H1 (cell line): ENCODE data around the gene GALNTL6. TPM values are rescaled to one million over a fixed set of nuclear protein-coding genes. Genes with fewer than 3 reads are reported as not detected.
"Not testable (repeated sequence)": the region's sequence is repeated elsewhere in the genome, so short reads cannot be mapped to it uniquely, and the experiment has no call there.

ENCODE experiments used
- CTCF ChIA-PET: fragments of 300-600 bp; sonication (Branson Sonifier 250); formaldehyde crosslinking; loops from one replicate; lab custom pipeline; 2021; ENCODE audit not compliant: partially characterized antibody; lab: Charles Lee
- POLR2A ChIA-PET: fragments of 300-600 bp; sonication (Branson Sonifier 250); formaldehyde crosslinking; loops from one replicate; lab custom pipeline; 2021; ENCODE audit warnings: inconsistent platforms; ENCODE audit not compliant: partially characterized antibody; lab: Charles Lee
- DNase-seq, 2 experiments: peaks; one replicate each; pipeline versions ENCODE4 v3.0.0 to v3.0.0-alpha.2; 2010 to 2022; ENCODE audit warnings: low spot score in 2 of 2, low read depth in 1 of 2, mixed read lengths in 1 of 2
- FAIRE-seq: peaks from 2 replicates; lab custom pipeline; 2011; peaks lifted over from hg19 to GRCh38; lab: Jason Lieb, UNC
- H2AFZ ChIP-seq: 2 replicates; pipeline ENCODE4 v1.8.1; 2012; ENCODE audit warnings: low read length, inconsistent platforms
- H2AK5ac ChIP-seq: 2 replicates; pipeline ENCODE4 v1.6.1; 2013; ENCODE audit warnings: low read depth, low read length
- H2BK120ac ChIP-seq: replicated peaks from 2 replicates; pipeline ENCODE3; 2013; ENCODE audit warnings: low read depth, low read length, inconsistent platforms
- H2BK12ac ChIP-seq: 2 replicates; pipeline ENCODE4 v1.6.1; 2013; ENCODE audit warnings: low read depth, low read length
- H2BK15ac ChIP-seq: 2 replicates; pipeline ENCODE4 v1.6.1; 2013; ENCODE audit warnings: low read length
- H2BK20ac ChIP-seq: 2 replicates; pipeline ENCODE4 v1.6.1; 2013; ENCODE audit warnings: low read length
- H2BK5ac ChIP-seq: 2 replicates; pipeline ENCODE4 v1.6.1; 2013; ENCODE audit warnings: low read depth, low read length
- H3K14ac ChIP-seq: 2 replicates; pipeline ENCODE4 v1.6.1; 2013; ENCODE audit warnings: inconsistent platforms; ENCODE audit not compliant: insufficient read length
- H3K18ac ChIP-seq: 2 replicates; pipeline ENCODE4 v1.6.1; 2013; ENCODE audit warnings: low read length; ENCODE audit errors: extremely low read depth
- H3K23ac ChIP-seq: 2 replicates; pipeline ENCODE4 v1.6.1; 2013; ENCODE audit warnings: inconsistent platforms; ENCODE audit not compliant: insufficient read length
- H3K23me2 ChIP-seq: 2 replicates; pipeline ENCODE4 v1.6.1; 2013; ENCODE audit warnings: low read depth, low read length
- H3K27ac ChIP-seq: 2 replicates; pipeline ENCODE4 v1.6.1; 2011; ENCODE audit warnings: low read depth, low read length, inconsistent platforms
- H3K27me3 ChIP-seq, 4 experiments: replicated peaks in 1 of 4; 1 replicate in 1 of 4; 2 replicates in 3 of 4; pipeline versions ENCODE4 v1.6.1 to v1.8.1; 2011 to 2013; ENCODE audit warnings: low read length in 3 of 4, mild to moderate bottlenecking in 3 of 4, inconsistent platforms in 2 of 4, mixed read lengths in 2 of 4, moderate library complexity in 1 of 4; ENCODE audit not compliant: control insufficient read depth in 3 of 4, insufficient read depth in 3 of 4; ENCODE audit errors: extremely low read depth in 1 of 4
- H3K36me3 ChIP-seq, 4 experiments: 2 replicates each; pipeline versions ENCODE4 v1.6.1 to v1.8.1; 2011 to 2013; ENCODE audit warnings: mild to moderate bottlenecking in 4 of 4, low read length in 3 of 4, moderate library complexity in 2 of 4, control low read depth in 1 of 4, inconsistent platforms in 1 of 4; ENCODE audit not compliant: insufficient read depth in 4 of 4, control insufficient read depth in 2 of 4
- H3K4ac ChIP-seq: replicated peaks from 2 replicates; pipeline ENCODE3; 2013; ENCODE audit warnings: low read length, low read depth, mixed read lengths, inconsistent platforms; ENCODE audit not compliant: insufficient read length
- H3K4me1 ChIP-seq, 4 experiments: replicated peaks in 1 of 4; 1 replicate in 1 of 4; 2 replicates in 3 of 4; pipeline versions ENCODE4 v1.6.1 to v1.8.1; 2011 to 2013; ENCODE audit warnings: low read length in 3 of 4, inconsistent platforms in 2 of 4, mixed read lengths in 1 of 4; ENCODE audit not compliant: insufficient read depth in 4 of 4, control insufficient read depth in 3 of 4
- H3K4me2 ChIP-seq, 2 experiments: 2 replicates each; pipeline versions ENCODE4 v1.6.1 to v1.8.1; 2011 to 2013; ENCODE audit warnings: low read depth in 2 of 2, low read length in 2 of 2, control low read depth in 1 of 2, inconsistent platforms in 1 of 2, mild to moderate bottlenecking in 1 of 2; ENCODE audit not compliant: insufficient read depth in 1 of 2
- H3K4me3 ChIP-seq, 4 experiments: fragments of 200-600, 300-600 bp in 1 of 4; sonication (generic), shearing (Covaris generic), sonication (Bioruptor Twin) in 1 of 4; 2 replicates each; pipeline versions ENCODE4 v1.5.1 to v1.8.1; 2011 to 2016; ENCODE audit warnings: low read length in 4 of 4, low read depth in 3 of 4, control low read depth in 2 of 4, inconsistent platforms in 2 of 4, mild to moderate bottlenecking in 2 of 4, mixed read lengths in 1 of 4, moderate library complexity in 1 of 4; ENCODE audit not compliant: insufficient read depth in 2 of 4; ENCODE audit errors: extremely low read depth in 1 of 4
- H3K56ac ChIP-seq: replicated peaks from 2 replicates; pipeline ENCODE3; 2013; ENCODE audit warnings: low read depth, mild to moderate bottlenecking, mixed read lengths, low read length, inconsistent platforms; ENCODE audit not compliant: insufficient read length
- H3K79me1 ChIP-seq: 2 replicates; pipeline ENCODE4 v1.6.1; 2013; ENCODE audit warnings: low read depth, low read length, control low read depth
- H3K79me2 ChIP-seq, 2 experiments: 2 replicates each; pipeline versions ENCODE4 v1.6.1 to v1.8.1; 2012 to 2013; ENCODE audit warnings: low read length in 2 of 2, mild to moderate bottlenecking in 2 of 2, inconsistent platforms in 1 of 2; ENCODE audit not compliant: insufficient read depth in 2 of 2, control insufficient read depth in 1 of 2
- H3K9ac ChIP-seq, 4 experiments: replicated peaks in 1 of 4; 1 replicate in 1 of 4; 2 replicates in 3 of 4; pipeline versions ENCODE4 v1.6.1 to v1.8.1; 2011 to 2013; ENCODE audit warnings: low read depth in 3 of 4, low read length in 3 of 4, control low read depth in 2 of 4, mild to moderate bottlenecking in 2 of 4, moderate library complexity in 2 of 4, inconsistent platforms in 1 of 4; ENCODE audit errors: extremely low read depth in 1 of 4
- H3K9me3 ChIP-seq, 2 experiments: 2 replicates each; pipeline versions ENCODE4 v1.6.1 to v1.8.1; 2012 to 2013; ENCODE audit warnings: mild to moderate bottlenecking in 2 of 2, moderate library complexity in 2 of 2, control low read depth in 1 of 2, inconsistent platforms in 1 of 2, low read depth in 1 of 2, low read length in 1 of 2, mixed read lengths in 1 of 2; ENCODE audit not compliant: insufficient read depth in 2 of 2
- H4K20me1 ChIP-seq, 2 experiments: replicated peaks in 1 of 2; 2 replicates each; pipeline versions ENCODE3 to v1.8.1; 2011 to 2013; ENCODE audit warnings: inconsistent platforms in 2 of 2, low read length in 2 of 2, mild to moderate bottlenecking in 1 of 2; ENCODE audit not compliant: insufficient read depth in 2 of 2, control insufficient read depth in 1 of 2
- H4K5ac ChIP-seq: 2 replicates; pipeline ENCODE4 v1.6.1; 2013; ENCODE audit warnings: low read length, low read depth, mixed read lengths, inconsistent platforms; ENCODE audit not compliant: insufficient read length
- H4K8ac ChIP-seq: 2 replicates; pipeline ENCODE4 v1.8.0; 2013; ENCODE audit warnings: mild to moderate bottlenecking, moderate library complexity, low read length, inconsistent platforms; ENCODE audit not compliant: insufficient read depth; ENCODE audit errors: extremely low read depth
- H4K91ac ChIP-seq: replicated peaks from 2 replicates; pipeline ENCODE3; 2013; ENCODE audit warnings: low read length, mixed read lengths, inconsistent platforms; ENCODE audit not compliant: insufficient read length
- RXRA ChIP-seq: IDR thresholded peaks from 2 replicates; pipeline ENCODE4 v1.6.1; 2011; ENCODE audit warnings: low read depth, mild to moderate bottlenecking, low read length, moderate library complexity; ENCODE audit not compliant: insufficient read depth
- SP4 ChIP-seq: IDR thresholded peaks from 2 replicates; pipeline ENCODE4 v1.6.1; 2012; ENCODE audit warnings: low read length, inconsistent platforms
- WGBS, 2 experiments: shearing (Covaris generic) in 1 of 2; methylation state at CpG; one replicate each; pipeline versions ENCODE4 v1.1.6 to v1.1.7; 2013 to 2015; ENCODE audit warnings: low lambda C conversion rate in 2 of 2, mixed read lengths in 2 of 2, inconsistent platforms in 1 of 2, low coverage in 1 of 2, missing lambda C conversion rate in 1 of 2; ENCODE audit not compliant: insufficient replicate concordance in 2 of 2, insufficient coverage in 1 of 2, insufficient read length in 1 of 2; ENCODE audit errors: extremely low coverage in 1 of 2, missing lambda C conversion rate in 1 of 2; 5-methylcytosine and 5-hydroxymethylcytosine counted together
- polyA plus RNA-seq, 7 experiments: library from polyadenylated mRNA; depleted of rRNA in 3 of 7; stranded (reverse) in 5 of 7; unstranded in 2 of 7; fragments of >200 nt in 5 of 7; fragments of 200-250 nt in 2 of 7; gene quantifications; 1 replicate in 5 of 7; 2 replicates in 1 of 7; 4 replicates in 1 of 7; pipeline versions ENCODE4 v1.2.1 to v1.2.3, GENCODE V29; 2011 to 2013; ENCODE audit warnings: missing spikeins in 2 of 7, mixed read lengths in 2 of 7
- total RNA-seq: library from RNA; stranded (reverse); fragmentation: NEBNext Ultra II Directional; extraction: Animal tissue kit (Norgen Biotek cat#: 25700); gene quantifications from 2 replicates; pipeline ENCODE4 v1.2.1, GENCODE V29; 2021

Gene GALNTL6
- total and polyA plus RNA-seq, 2 of the 8 experiments (the other 6 are each of a cell fraction or from before 2014, with no cell fraction given), result 0.03 to 0.32 TPM

DNA sequence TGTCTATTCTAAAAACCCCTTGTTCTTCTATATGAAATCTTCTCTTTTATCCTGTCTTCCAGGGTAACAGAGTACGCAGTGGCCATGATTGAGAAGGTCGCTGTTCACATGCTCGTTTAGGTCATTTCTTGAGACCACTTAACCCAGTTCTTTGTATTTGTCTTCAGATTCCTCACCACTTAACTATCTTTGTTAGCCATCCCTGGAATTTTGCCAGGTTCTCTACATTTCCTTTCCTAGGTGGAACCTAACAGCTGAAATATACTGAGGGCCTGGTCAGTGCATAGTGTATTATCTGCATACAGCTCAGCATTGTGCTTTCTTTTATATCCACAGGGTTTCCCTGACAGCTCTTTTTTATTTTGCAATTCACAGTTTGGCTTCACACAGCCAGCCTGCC, 1206.5 kb downstream of the GALNTL6 start (continued):
- TF ChIP-seq SP4 (no peak), RXRA (no peak)

DNA sequence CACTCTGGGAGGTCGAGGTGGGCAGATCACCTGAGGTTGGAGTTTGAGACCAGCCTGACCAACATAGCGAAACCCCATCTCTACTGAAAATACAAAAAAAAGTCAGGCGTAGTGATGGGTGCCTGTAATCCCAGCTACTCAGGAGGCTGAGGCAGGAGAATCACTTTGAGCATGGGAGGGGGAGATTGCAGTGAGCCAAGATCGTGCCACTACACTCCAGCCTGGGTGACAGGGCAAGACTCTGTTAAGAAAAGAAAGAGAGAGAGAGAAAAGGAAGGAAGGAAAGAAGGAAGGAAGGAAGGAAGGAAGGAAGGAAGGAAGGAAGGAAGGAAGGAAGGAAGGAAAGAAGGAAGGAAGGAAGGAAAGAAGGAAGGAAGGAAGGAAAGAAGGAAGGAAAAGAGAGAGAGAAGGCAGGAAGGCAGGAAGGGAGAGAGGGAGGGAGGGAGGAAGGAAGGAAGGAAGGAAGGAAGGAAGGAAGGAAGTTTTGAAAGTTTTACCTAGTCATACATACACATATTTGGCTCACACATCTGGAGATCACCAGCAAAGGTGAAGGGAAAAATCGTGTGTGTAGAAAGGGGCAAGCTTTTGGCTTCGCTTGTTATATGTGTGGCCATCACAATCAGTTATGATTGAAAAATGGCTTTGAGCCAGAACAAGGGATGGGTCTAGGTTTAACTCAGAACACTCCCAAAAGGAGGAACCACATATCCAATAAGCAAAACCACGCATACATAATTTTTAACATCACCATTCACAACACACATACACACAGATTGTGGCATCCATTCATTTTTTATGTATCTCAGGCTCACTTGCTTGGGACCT, 1208.8 kb downstream of the GALNTL6 start:
- H3K4ac ChIP-seq, H3K27ac ChIP-seq, DNase-seq, H2AK5ac ChIP-seq, H3K4me2 ChIP-seq, H3K18ac ChIP-seq, FAIRE-seq, H3K4me3 ChIP-seq, H4K91ac ChIP-seq, H2BK12ac ChIP-seq, H3K23me2 ChIP-seq, POLR2A ChIA-PET, H3K27me3 ChIP-seq, H2AFZ ChIP-seq, H3K79me1 ChIP-seq, H4K20me1 ChIP-seq, H3K9me3 ChIP-seq, H3K79me2 ChIP-seq, H4K8ac ChIP-seq, H2BK15ac ChIP-seq, H3K4me1 ChIP-seq, H3K36me3 ChIP-seq, H2BK120ac ChIP-seq, H4K5ac ChIP-seq, H3K9ac ChIP-seq, H3K14ac ChIP-seq, H3K23ac ChIP-seq, H3K56ac ChIP-seq, H2BK20ac ChIP-seq, H2BK5ac ChIP-seq: not testable (repeated sequence)
- CTCF ChIA-PET, result interaction anchor here (0.7 to 6.2 kb wide), 14 partner anchors 8 to 312 kb away, joined by 3 to 108 read pairs (median 5); partner anchors contain the start of gene HMGB2
- WGBS, 2 experiments, result 86% methylated on average over 7 of the region's 7 CpGs; no CpG with 5 or more reads in 1 of the 2 experiments
